Loucy (cell line): ENCODE measurements around the gene WDR75.

Experiments used
- EZH2phosphoT487 ChIP-seq: fragments of 200-600 bp; IDR thresholded peaks from 2 replicates; pipeline ENCODE4 v1.6.1; 2018; ENCODE audit warnings: antibody characterized with exemption, mild to moderate bottlenecking, moderate library complexity, borderline replicate concordance
- TF ChIP-seq, protein P1 (sequence below): fragments of 200-600 bp; sonication (generic); conservative IDR thresholded peaks from 2 replicates; pipeline ENCODE4 v1.5.1; 2014; ENCODE audit warnings: mild to moderate bottlenecking, antibody characterized with exemption, low read length

GRCh38 chr2:189502714-189503113, 61.4 kb downstream of the WDR75 start:
- no peak for TF ChIP-seq EZH2phosphoT487
- TF ChIP-seq, protein P1, sequence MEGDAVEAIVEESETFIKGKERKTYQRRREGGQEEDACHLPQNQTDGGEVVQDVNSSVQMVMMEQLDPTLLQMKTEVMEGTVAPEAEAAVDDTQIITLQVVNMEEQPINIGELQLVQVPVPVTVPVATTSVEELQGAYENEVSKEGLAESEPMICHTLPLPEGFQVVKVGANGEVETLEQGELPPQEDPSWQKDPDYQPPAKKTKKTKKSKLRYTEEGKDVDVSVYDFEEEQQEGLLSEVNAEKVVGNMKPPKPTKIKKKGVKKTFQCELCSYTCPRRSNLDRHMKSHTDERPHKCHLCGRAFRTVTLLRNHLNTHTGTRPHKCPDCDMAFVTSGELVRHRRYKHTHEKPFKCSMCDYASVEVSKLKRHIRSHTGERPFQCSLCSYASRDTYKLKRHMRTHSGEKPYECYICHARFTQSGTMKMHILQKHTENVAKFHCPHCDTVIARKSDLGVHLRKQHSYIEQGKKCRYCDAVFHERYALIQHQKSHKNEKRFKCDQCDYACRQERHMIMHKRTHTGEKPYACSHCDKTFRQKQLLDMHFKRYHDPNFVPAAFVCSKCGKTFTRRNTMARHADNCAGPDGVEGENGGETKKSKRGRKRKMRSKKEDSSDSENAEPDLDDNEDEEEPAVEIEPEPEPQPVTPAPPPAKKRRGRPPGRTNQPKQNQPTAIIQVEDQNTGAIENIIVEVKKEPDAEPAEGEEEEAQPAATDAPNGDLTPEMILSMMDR, result no peak
